Endothelial cell (in vitro differentiated cells): ENCODE measurements around the gene SLC28A3. TPM values are rescaled to one million over a fixed set of nuclear protein-coding genes. Genes with fewer than 3 reads are reported as not detected.

Experiments
- DNase-seq: peaks from one replicate; pipeline ENCODE4 v3.0.0; 2021; ENCODE audit warnings: low spot score
- H3K27ac Mint-ChIP-seq: one replicate; pipeline ENCODE4 v1.8.0; 2021; ENCODE audit warnings: mixed read lengths, inconsistent platforms; ENCODE audit not compliant: unreplicated experiment
- H3K27me3 Mint-ChIP-seq: one replicate; pipeline ENCODE4 v1.8.0; 2021; ENCODE audit warnings: mild to moderate bottlenecking, moderate library complexity, mixed read lengths, inconsistent platforms; ENCODE audit not compliant: unreplicated experiment
- H3K36me3 Mint-ChIP-seq: one replicate; pipeline ENCODE4 v1.8.0; 2021; ENCODE audit warnings: mild to moderate bottlenecking, low read depth, mixed read lengths, inconsistent platforms; ENCODE audit not compliant: unreplicated experiment
- H3K4me1 Mint-ChIP-seq: one replicate; pipeline ENCODE4 v1.8.0; 2021; ENCODE audit warnings: mild to moderate bottlenecking, mixed read lengths, inconsistent platforms; ENCODE audit not compliant: unreplicated experiment
- H3K4me3 Mint-ChIP-seq: one replicate; pipeline ENCODE4 v1.8.0; 2021; ENCODE audit warnings: mild to moderate bottlenecking, mixed read lengths, inconsistent platforms; ENCODE audit not compliant: unreplicated experiment
- H3K9me3 Mint-ChIP-seq: one replicate; pipeline ENCODE4 v1.8.0; 2021; ENCODE audit warnings: mixed read lengths, inconsistent platforms; ENCODE audit not compliant: unreplicated experiment
- CTCF ChIP-seq: fragments of 200-600 bp; sonication (generic); IDR thresholded peaks from one replicate; pipeline ENCODE4 v1.5.0; 2021; ENCODE audit warnings: antibody characterized with exemption; ENCODE audit not compliant: unreplicated experiment
- total RNA-seq: library from RNA; stranded (reverse); fragmentation: NEBNext Ultra II Directional; extraction: Animal tissue kit (Norgen Biotek cat#: 25700); gene quantifications from one replicate; pipeline ENCODE4 v1.2.1, GENCODE V29; 2021; ENCODE audit not compliant: unreplicated experiment

SLC28A3 gene
- total RNA-seq, 1 donor from 2014 or later = 0.26 TPM

DNA sequence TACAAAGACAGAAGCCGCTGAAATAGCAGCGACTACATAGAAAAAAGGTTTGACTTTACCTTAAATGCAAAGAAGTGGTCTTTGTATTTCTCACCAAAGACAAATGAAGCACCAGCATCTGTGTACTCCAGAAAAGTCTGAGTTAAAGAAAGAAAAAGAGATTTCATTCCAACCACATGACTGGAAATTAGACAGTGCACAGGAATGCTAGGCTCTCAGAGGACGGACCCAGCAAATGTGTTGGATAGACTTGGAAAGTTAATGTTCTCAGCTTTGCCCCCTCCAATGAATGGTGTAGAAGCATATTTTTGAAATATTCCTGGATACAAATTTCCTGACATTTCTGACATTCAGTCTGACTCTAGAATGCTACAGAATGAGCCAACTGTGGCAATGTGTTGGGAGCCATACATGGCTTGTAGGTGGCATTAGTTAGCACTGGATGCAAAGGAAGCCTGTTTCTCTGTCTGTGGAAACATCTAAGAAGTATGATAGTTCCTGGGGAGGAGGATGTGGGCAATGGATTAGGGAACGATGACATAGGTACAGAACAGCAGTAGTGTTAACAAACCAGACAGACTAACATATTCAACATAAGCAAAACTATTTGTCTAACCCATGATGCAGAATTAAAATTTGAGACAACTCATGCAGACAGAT lies 43.3 kb downstream of the SLC28A3 start:
- Mint-ChIP-seq H3K4me1 (peaks cover 11% of the 10 kb centered on the region), H3K4me3 (no peak overlapping the region), H3K27ac (no peak overlapping the region), H3K27me3 (no peaks in the 10 kb centered on the region), H3K36me3 (no peaks in the 10 kb centered on the region), H3K9me3 (no peaks in the 10 kb centered on the region)
- TF ChIP-seq CTCF = no peak
- no peak for DNase-seq

GRCh38 chr9:84296146-84296843 lies 44.3 kb downstream of the SLC28A3 start:
- Mint-ChIP-seq H3K4me3 (no peak overlapping the region), H3K9me3 (no peaks in the 10 kb centered on the region), H3K36me3 (no peaks in the 10 kb centered on the region), H3K4me1 (peaks cover 11% of the 10 kb centered on the region), H3K27ac (no peak overlapping the region), H3K27me3 (no peaks in the 10 kb centered on the region)
- DNase-seq = no peak
- no peak for TF ChIP-seq CTCF

DNA sequence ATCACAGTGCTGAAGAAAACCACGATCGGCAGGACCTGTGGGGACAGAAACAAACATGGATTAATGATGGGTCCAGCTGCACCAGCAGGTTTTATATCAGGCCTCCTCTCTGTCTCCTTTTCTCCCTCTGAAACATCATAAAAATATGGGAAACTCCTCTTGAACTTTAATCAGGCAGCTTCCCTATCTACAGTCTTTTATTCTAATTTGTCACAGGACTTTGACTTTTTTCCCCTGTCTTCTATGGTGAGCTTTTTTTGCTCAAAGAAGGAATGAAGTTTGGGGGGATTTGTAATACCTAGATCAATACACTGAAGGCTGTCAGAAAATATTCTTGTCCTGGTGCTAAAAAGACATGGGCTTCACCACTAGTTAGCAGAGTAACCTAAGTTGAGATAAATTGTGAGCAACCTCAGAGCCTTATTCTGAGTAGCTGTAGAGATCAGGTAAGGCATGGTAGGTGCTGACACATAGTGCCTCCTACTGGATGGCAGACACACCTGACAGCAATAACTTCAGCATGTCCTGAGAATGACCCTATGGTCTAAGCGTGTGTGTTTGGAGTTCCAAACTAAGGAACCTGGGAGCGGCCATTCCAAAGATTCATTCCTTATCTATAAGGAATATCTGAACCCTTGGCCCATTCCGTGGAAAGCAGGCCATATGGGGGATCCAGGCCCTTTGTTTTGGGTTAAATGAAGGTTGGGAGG lies 46.2 kb downstream of the SLC28A3 start:
- Mint-ChIP-seq H3K27me3 (no peaks in the 10 kb centered on the region), H3K36me3 (no peaks in the 10 kb centered on the region), H3K4me3 (no peak overlapping the region), H3K27ac (no peak overlapping the region), H3K4me1 (peaks cover 11% of the 10 kb centered on the region), H3K9me3 (no peaks in the 10 kb centered on the region)
- TF ChIP-seq CTCF = no peak
- DNase-seq = no peak

GRCh38 chr9:84293001-84293798 lies 47.4 kb downstream of the SLC28A3 start:
- Mint-ChIP-seq H3K4me1 (peaks cover 11% of the 10 kb centered on the region), H3K27me3 (no peaks in the 10 kb centered on the region), H3K36me3 (no peaks in the 10 kb centered on the region), H3K9me3 (no peaks in the 10 kb centered on the region), H3K27ac (no peak overlapping the region), H3K4me3 (no peak overlapping the region)
- DNase-seq = no peak
- TF ChIP-seq CTCF = no peak
